Measurements from ENCODE around the gene MPRIP. TPM values are rescaled to one million over a fixed set of nuclear protein-coding genes. Genes with fewer than 3 reads are reported as not detected.

MPRIP gene
- total and polyA plus RNA-seq, 4 donors = 121 to 342 (median 175) TPM

DNA sequence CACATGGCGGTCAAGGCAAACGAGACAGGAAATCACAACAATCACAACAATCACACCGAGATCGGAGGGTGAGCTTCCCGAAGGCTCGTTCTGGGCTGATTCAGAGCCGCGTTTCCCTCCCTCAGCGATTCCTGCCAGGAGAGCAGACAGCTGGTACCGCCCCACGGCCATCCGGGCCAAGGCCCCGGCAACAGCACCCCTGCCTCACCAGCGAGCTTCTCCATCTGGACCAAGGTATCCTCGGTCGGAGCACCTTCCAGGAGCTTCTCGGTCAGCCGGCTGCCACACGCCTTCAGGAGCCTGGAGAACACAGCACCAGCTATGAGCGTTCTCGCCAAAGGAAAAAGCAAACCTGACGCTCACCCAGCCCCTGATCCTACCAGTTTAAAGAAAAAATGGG is 179.1 kb downstream of the MPRIP start:
- DNase-seq = no peak
- peaks cover 42 to 85% (median 55%) of the 10 kb centered on the region in 4 donors for H3K36me3 ChIP-seq (ENCODE audit: control insufficient read depth in 4 of 4, insufficient read depth in 4 of 4, low read length in 4 of 4)
- H3K9ac ChIP-seq (ENCODE audit: insufficient read depth in 1 of 2, low read length in 2 of 2) = no peak overlapping the region
- WGBS, 2 donors = 93 to 96% methylated on average over 18 to 22 of the region's 22 CpGs
- no peaks in the 10 kb centered on the region for H3K9me3 ChIP-seq (ENCODE audit: control insufficient read depth in 4 of 4, insufficient read depth in 3 of 4, low read length in 3 of 4)
- no peaks in the 10 kb centered on the region for H3K27me3 ChIP-seq (ENCODE audit: control insufficient read depth in 3 of 3, insufficient read depth in 3 of 3, low read length in 2 of 3)
- H3K4me3 ChIP-seq = no peak overlapping the region
- TF ChIP-seq, protein P1, sequence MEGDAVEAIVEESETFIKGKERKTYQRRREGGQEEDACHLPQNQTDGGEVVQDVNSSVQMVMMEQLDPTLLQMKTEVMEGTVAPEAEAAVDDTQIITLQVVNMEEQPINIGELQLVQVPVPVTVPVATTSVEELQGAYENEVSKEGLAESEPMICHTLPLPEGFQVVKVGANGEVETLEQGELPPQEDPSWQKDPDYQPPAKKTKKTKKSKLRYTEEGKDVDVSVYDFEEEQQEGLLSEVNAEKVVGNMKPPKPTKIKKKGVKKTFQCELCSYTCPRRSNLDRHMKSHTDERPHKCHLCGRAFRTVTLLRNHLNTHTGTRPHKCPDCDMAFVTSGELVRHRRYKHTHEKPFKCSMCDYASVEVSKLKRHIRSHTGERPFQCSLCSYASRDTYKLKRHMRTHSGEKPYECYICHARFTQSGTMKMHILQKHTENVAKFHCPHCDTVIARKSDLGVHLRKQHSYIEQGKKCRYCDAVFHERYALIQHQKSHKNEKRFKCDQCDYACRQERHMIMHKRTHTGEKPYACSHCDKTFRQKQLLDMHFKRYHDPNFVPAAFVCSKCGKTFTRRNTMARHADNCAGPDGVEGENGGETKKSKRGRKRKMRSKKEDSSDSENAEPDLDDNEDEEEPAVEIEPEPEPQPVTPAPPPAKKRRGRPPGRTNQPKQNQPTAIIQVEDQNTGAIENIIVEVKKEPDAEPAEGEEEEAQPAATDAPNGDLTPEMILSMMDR (IDR thresholded peaks at IDR 0.05; ENCODE audit: control extremely low read depth, extremely low read depth) = no peak
- no peaks in the 10 kb centered on the region for H3K4me1 ChIP-seq (ENCODE audit: control insufficient read depth in 5 of 5, insufficient read depth in 5 of 5, low read length in 5 of 5)
- H3K27ac ChIP-seq (ENCODE audit: low read depth in 1 of 2, low read length in 1 of 2) = no peak overlapping the region
- ATAC-seq (ENCODE audit: insufficient read depth, low FRiP score) = no peak

DNA sequence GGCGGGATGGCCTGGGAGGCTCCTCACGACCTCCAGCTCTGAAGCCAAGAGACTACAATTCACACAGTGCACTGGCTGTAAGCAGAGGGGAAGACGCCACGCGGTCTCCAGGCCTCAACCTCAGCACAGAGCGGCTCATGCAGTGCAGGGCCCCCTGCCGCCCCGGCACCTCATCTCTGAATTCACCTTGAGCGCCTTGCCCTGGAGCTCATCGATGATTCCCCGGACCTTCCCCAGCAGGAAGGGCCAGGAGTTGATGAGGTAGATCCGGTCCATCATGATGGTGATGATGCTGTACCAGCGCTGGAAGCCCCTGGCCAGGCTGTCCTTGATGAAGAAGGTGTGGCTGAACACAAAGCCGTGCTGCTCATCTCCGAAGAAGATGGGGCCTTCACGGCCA is 181.5 kb downstream of the MPRIP start:
- DNase-seq = no peak
- Histone ChIP-seq H3K9me3 (ENCODE audit: control insufficient read depth in 4 of 4, insufficient read depth in 3 of 4, low read length in 3 of 4) (no peaks in the 10 kb centered on the region), H3K36me3 (ENCODE audit: control insufficient read depth in 4 of 4, insufficient read depth in 4 of 4, low read length in 4 of 4) (peaks cover 37 to 88% (median 51%) of the 10 kb centered on the region in 4 donors)

DNA sequence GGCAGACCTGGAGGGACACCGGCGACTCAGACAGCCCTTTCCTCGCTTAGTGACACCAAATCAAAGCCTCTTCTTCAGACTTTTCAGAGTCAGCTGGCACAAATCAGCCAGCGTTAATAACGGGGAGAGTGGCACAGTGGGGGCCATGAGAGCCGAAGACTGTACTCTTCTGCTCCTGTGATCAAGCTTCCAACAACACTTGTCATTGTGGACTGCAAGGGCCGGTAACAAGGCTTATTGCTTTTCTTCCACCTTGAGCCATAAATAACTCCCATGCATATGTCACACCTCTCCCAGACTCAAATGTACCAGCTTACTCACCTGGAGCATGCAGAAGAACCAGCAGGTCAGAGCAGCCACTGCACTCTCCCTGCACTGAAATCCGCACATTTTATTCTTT is 181.9 kb downstream of the MPRIP start:
- DNase-seq (no peak), ATAC-seq (ENCODE audit: insufficient read depth, low FRiP score) (no peak)
- H3K4me1 ChIP-seq (ENCODE audit: control insufficient read depth in 5 of 5, insufficient read depth in 5 of 5, low read length in 5 of 5) = no peaks in the 10 kb centered on the region
- WGBS, 2 donors = 90 to 92% methylated on average over 8 of the region's 8 CpGs
- H3K27me3 ChIP-seq (ENCODE audit: control insufficient read depth in 3 of 3, insufficient read depth in 3 of 3, low read length in 2 of 3) = no peaks in the 10 kb centered on the region
- H3K9me3 ChIP-seq (ENCODE audit: control insufficient read depth in 4 of 4, insufficient read depth in 3 of 4, low read length in 3 of 4) = no peaks in the 10 kb centered on the region
- H3K36me3 ChIP-seq (ENCODE audit: control insufficient read depth in 4 of 4, insufficient read depth in 4 of 4, low read length in 4 of 4) = peaks cover 37 to 88% (median 49%) of the 10 kb centered on the region in 4 donors
- no peak overlapping the region for H3K9ac ChIP-seq (ENCODE audit: insufficient read depth in 1 of 2, low read length in 2 of 2)
- H3K27ac ChIP-seq (ENCODE audit: low read depth in 1 of 2, low read length in 1 of 2) = no peak overlapping the region
- TF ChIP-seq, protein P1 (IDR thresholded peaks at IDR 0.05; ENCODE audit: control extremely low read depth, extremely low read depth) = no peak
- no peak overlapping the region for H3K4me3 ChIP-seq

More for the DNA sequence above, 181.5 kb downstream of the MPRIP start:
- 96 to 97% methylated on average over 16 of the region's 16 CpGs for WGBS, 2 donors
- TF ChIP-seq, protein P1 (IDR thresholded peaks at IDR 0.05; ENCODE audit: control extremely low read depth, extremely low read depth) = no peak
- Histone ChIP-seq H3K4me3 (no peak overlapping the region), H3K27ac (ENCODE audit: low read depth in 1 of 2, low read length in 1 of 2) (no peak overlapping the region), H3K4me1 (ENCODE audit: control insufficient read depth in 5 of 5, insufficient read depth in 5 of 5, low read length in 5 of 5) (no peaks in the 10 kb centered on the region), H3K27me3 (ENCODE audit: control insufficient read depth in 3 of 3, insufficient read depth in 3 of 3, low read length in 2 of 3) (no peaks in the 10 kb centered on the region), H3K9ac (ENCODE audit: insufficient read depth in 1 of 2, low read length in 2 of 2) (no peak overlapping the region)
- no peak for ATAC-seq (ENCODE audit: insufficient read depth, low FRiP score)

DNA sequence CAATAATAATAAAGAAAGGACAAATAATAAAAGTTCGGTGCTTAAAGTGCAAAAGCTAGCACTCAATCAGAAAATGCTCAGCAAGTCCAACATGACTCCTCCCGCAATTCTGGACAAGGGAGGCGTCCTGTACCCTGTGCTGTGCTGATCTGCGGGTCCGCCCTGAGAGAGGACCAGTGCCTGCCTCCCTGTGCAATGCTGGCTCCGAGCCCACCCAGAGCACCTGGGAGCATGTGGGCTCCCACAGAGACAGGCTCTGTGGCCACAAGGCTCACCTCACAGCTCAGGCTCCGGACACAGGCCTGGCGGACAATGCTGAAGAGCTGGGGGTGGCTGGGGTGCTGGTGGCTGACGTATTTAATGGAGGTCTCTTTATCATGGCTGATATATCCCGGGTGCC is 183.6 kb downstream of the MPRIP start:
- no peak overlapping the region for H3K4me3 ChIP-seq
- H3K9me3 ChIP-seq (ENCODE audit: control insufficient read depth in 4 of 4, insufficient read depth in 3 of 4, low read length in 3 of 4) = no peaks in the 10 kb centered on the region
- no peak overlapping the region for H3K27ac ChIP-seq (ENCODE audit: low read depth in 1 of 2, low read length in 1 of 2)
- DNase-seq (no peak), ATAC-seq (ENCODE audit: insufficient read depth, low FRiP score) (no peak)
- TF ChIP-seq, protein P1 (IDR thresholded peaks at IDR 0.05; ENCODE audit: control extremely low read depth, extremely low read depth) = no peak
- H3K9ac ChIP-seq (ENCODE audit: insufficient read depth in 1 of 2, low read length in 2 of 2) = no peak overlapping the region
- 96 to 98% methylated on average over 10 of the region's 10 CpGs for WGBS, 2 donors
- H3K4me1 ChIP-seq (ENCODE audit: control insufficient read depth in 5 of 5, insufficient read depth in 5 of 5, low read length in 5 of 5) = no peaks in the 10 kb centered on the region
- no peaks in the 10 kb centered on the region for H3K27me3 ChIP-seq (ENCODE audit: control insufficient read depth in 3 of 3, insufficient read depth in 3 of 3, low read length in 2 of 3)
- H3K36me3 ChIP-seq (ENCODE audit: control insufficient read depth in 4 of 4, insufficient read depth in 4 of 4, low read length in 4 of 4) = peaks cover 37 to 88% (median 50%) of the 10 kb centered on the region in 4 donors

Data from lung (tissue), 12 donors.